DND-41 (cell line): ENCODE measurements around the gene CLVS2.

Experiments
- CTCF ChIP-seq: IDR thresholded peaks from 2 replicates; pipeline ENCODE4 v1.5.1; 2012; ENCODE audit warnings: borderline replicate concordance, low read length, moderate library complexity, mild to moderate bottlenecking; ENCODE audit not compliant: poor library complexity, severe bottlenecking; ENCODE audit errors: extremely low read depth
- EZH2 ChIP-seq: IDR thresholded peaks from 3 replicates; pipeline ENCODE4 v1.6.1; 2012; ENCODE audit warnings: borderline replicate concordance, low read depth, mild to moderate bottlenecking, moderate library complexity, low read length, inconsistent platforms; ENCODE audit not compliant: severe bottlenecking

GRCh38 chr6:123094795-123095194, 98.8 kb downstream of the CLVS2 start:
- TF ChIP-seq CTCF (no peak), EZH2 (no peak)
